H9 (cell line): ENCODE results near the gene MTMR3. TPM values are rescaled to one million over a fixed set of nuclear protein-coding genes. Genes with fewer than 3 reads are reported as not detected.

Experiments used
- DNase-seq: peaks from one replicate; pipeline ENCODE4 v3.0.0-alpha.2; 2017
- H2AFZ ChIP-seq: one replicate; pipeline ENCODE4 v1.6.1; 2013; ENCODE audit warnings: mild to moderate bottlenecking, low read length, control low read depth, moderate library complexity
- H2AK5ac ChIP-seq: 2 replicates; pipeline ENCODE4 v1.6.1; 2013; ENCODE audit warnings: low read length, control low read depth, mixed read lengths; ENCODE audit not compliant: insufficient read length
- H2BK120ac ChIP-seq: one replicate; pipeline ENCODE4 v1.6.1; 2013; ENCODE audit warnings: low read depth, mild to moderate bottlenecking, low read length, control low read depth, inconsistent platforms; ENCODE audit not compliant: poor library complexity, severe bottlenecking
- H2BK12ac ChIP-seq: 2 replicates; pipeline ENCODE4 v1.6.1; 2013; ENCODE audit warnings: low read length, control low read depth, mixed read lengths, low read depth; ENCODE audit not compliant: insufficient read length
- H2BK15ac ChIP-seq: 2 replicates; pipeline ENCODE4 v1.6.1; 2013; ENCODE audit warnings: low read depth, low read length, control low read depth
- H2BK20ac ChIP-seq: one replicate; pipeline ENCODE4 v1.6.1; 2013; ENCODE audit warnings: low read depth, mild to moderate bottlenecking, low read length, control low read depth, inconsistent platforms; ENCODE audit not compliant: poor library complexity, severe bottlenecking
- H2BK5ac ChIP-seq: 2 replicates; pipeline ENCODE4 v1.6.1; 2013; ENCODE audit warnings: low read length, control low read depth, mixed read lengths; ENCODE audit not compliant: insufficient read length
- H3K14ac ChIP-seq: 2 replicates; pipeline ENCODE4 v1.6.1; 2013; ENCODE audit warnings: low read length, control low read depth; ENCODE audit not compliant: insufficient read depth
- H3K18ac ChIP-seq: 2 replicates; pipeline ENCODE4 v1.6.1; 2013; ENCODE audit warnings: low read depth, mild to moderate bottlenecking, mixed read lengths, low read length, control low read depth; ENCODE audit not compliant: insufficient read length
- H3K23ac ChIP-seq: 2 replicates; pipeline ENCODE4 v1.6.1; 2013; ENCODE audit warnings: low read length, control low read depth, mixed read lengths, low read depth; ENCODE audit not compliant: insufficient read length
- H3K23me2 ChIP-seq: 2 replicates; pipeline ENCODE4 v1.6.1; 2013; ENCODE audit warnings: low read depth, mild to moderate bottlenecking, mixed read lengths, low read length, control low read depth; ENCODE audit not compliant: insufficient read length, poor library complexity, severe bottlenecking
- H3K27ac ChIP-seq: 2 replicates; pipeline ENCODE4 v1.5.1; 2013; ENCODE audit warnings: low read length, control low read depth, mixed read lengths, low read depth; ENCODE audit not compliant: insufficient read length
- H3K27me3 ChIP-seq: 2 replicates; pipeline ENCODE4 v1.6.1; 2013; ENCODE audit warnings: low read length, control low read depth, inconsistent platforms; ENCODE audit not compliant: insufficient read depth
- H3K4ac ChIP-seq: 2 replicates; pipeline ENCODE4 v1.6.1; 2013; ENCODE audit warnings: low read depth, mild to moderate bottlenecking, control low read depth, inconsistent platforms, low read length, moderate library complexity
- H3K4me1 ChIP-seq: 2 replicates; pipeline ENCODE4 v1.6.1; 2013; ENCODE audit warnings: low read length, control low read depth, inconsistent platforms; ENCODE audit not compliant: insufficient read depth
- H3K4me2 ChIP-seq: 2 replicates; pipeline ENCODE4 v1.6.1; 2013; ENCODE audit warnings: low read length, control low read depth, mixed read lengths; ENCODE audit not compliant: insufficient read length, insufficient read depth
- H3K56ac ChIP-seq: 2 replicates; pipeline ENCODE4 v1.6.1; 2013; ENCODE audit warnings: low read depth, mild to moderate bottlenecking, mixed read lengths, low read length, control low read depth; ENCODE audit not compliant: insufficient read length
- H3K79me1 ChIP-seq: 2 replicates; pipeline ENCODE4 v1.6.1; 2013; ENCODE audit warnings: low read depth, mild to moderate bottlenecking, moderate library complexity, low read length, control low read depth, inconsistent platforms; ENCODE audit not compliant: insufficient read depth, poor library complexity, severe bottlenecking
- H3K79me2 ChIP-seq: 2 replicates; pipeline ENCODE4 v1.6.1; 2013; ENCODE audit warnings: low read length, control low read depth, inconsistent platforms; ENCODE audit not compliant: insufficient read depth
- H3K9ac ChIP-seq: 2 replicates; pipeline ENCODE4 v1.6.1; 2013; ENCODE audit warnings: low read length, control low read depth, mixed read lengths; ENCODE audit not compliant: insufficient read length; ENCODE audit errors: extremely low read depth
- H3K9me3 ChIP-seq: one replicate; pipeline ENCODE4 v1.6.1; 2013; ENCODE audit warnings: low read depth, low read length, inconsistent platforms; ENCODE audit not compliant: control insufficient read depth
- H3T11ph ChIP-seq: one replicate; pipeline ENCODE4 v1.6.1; 2013; ENCODE audit warnings: mild to moderate bottlenecking, low read length, control low read depth, inconsistent platforms
- H4K20me1 ChIP-seq: one replicate; pipeline ENCODE4 v1.6.1; 2013; ENCODE audit not compliant: control insufficient read depth, insufficient read length, insufficient read depth
- H4K5ac ChIP-seq: 2 replicates; pipeline ENCODE4 v1.6.1; 2013; ENCODE audit warnings: low read depth, mild to moderate bottlenecking, mixed read lengths, low read length, control low read depth; ENCODE audit not compliant: insufficient read length
- H4K8ac ChIP-seq: replicated peaks from 2 replicates; pipeline ENCODE4 v1.6.1; 2013; ENCODE audit warnings: low read length, control low read depth, mixed read lengths, low read depth; ENCODE audit not compliant: insufficient read length
- H4K91ac ChIP-seq: 2 replicates; pipeline ENCODE4 v1.6.1; 2013; ENCODE audit warnings: low read depth, mild to moderate bottlenecking, moderate library complexity, mixed read lengths, low read length, control low read depth; ENCODE audit not compliant: insufficient read length
- H3K27ac Mint-ChIP-seq, 3 experiments: 2 replicates in 2 of 3; 3 replicates in 1 of 3; pipeline ENCODE4 v1.8.0; 2020 to 2021; ENCODE audit warnings: mixed read lengths in 3 of 3, mild to moderate bottlenecking in 1 of 3, moderate library complexity in 1 of 3
- H3K27me3 Mint-ChIP-seq: 2 replicates; pipeline ENCODE4 v1.8.0; 2021; ENCODE audit warnings: low read depth, mild to moderate bottlenecking, moderate library complexity, mixed read lengths
- H3K36me3 Mint-ChIP-seq, 3 experiments: 2 replicates in 2 of 3; 3 replicates in 1 of 3; pipeline ENCODE4 v1.8.0; 2020 to 2021; ENCODE audit warnings: low read depth in 3 of 3, mixed read lengths in 3 of 3; ENCODE audit not compliant: insufficient read depth in 1 of 3
- H3K4me1 Mint-ChIP-seq, 2 experiments: 2 replicates each; pipeline ENCODE4 v1.8.0; 2020; ENCODE audit warnings: mixed read lengths in 2 of 2
- H3K4me3 Mint-ChIP-seq, 2 experiments: 2 replicates in 1 of 2; 3 replicates in 1 of 2; pipeline ENCODE4 v1.8.0; 2020 to 2021; ENCODE audit warnings: mild to moderate bottlenecking in 2 of 2, mixed read lengths in 2 of 2, moderate library complexity in 1 of 2
- H3K9me3 Mint-ChIP-seq, 2 experiments: 2 replicates in 1 of 2; 3 replicates in 1 of 2; pipeline ENCODE4 v1.8.0; 2020; ENCODE audit warnings: mild to moderate bottlenecking in 2 of 2, mixed read lengths in 2 of 2, moderate library complexity in 1 of 2
- CTCF ChIP-seq: fragments of 200-600 bp; sonication (generic); conservative IDR thresholded peaks from 3 replicates; pipeline ENCODE4 v1.8.0; 2021; ENCODE audit warnings: antibody characterized with exemption, mild to moderate bottlenecking
- WGBS: extraction: QIAGEN DNeasy Blood & Tissue Kit; methylation state at CpG from one replicate; pipeline ENCODE4 v1.1.7; 2013; ENCODE audit warnings: missing lambda C conversion rate, low lambda C conversion rate, mixed read lengths; ENCODE audit not compliant: insufficient read length; ENCODE audit errors: extremely low coverage; 5-methylcytosine and 5-hydroxymethylcytosine counted together
- total RNA-seq: library from RNA; stranded (reverse); gene quantifications from 2 replicates; pipeline ENCODE4 v1.2.1, GENCODE V29; 2021

Gene MTMR3
- total RNA-seq, 1 experiment from 2014 or later, result 19.8 TPM

DNA sequence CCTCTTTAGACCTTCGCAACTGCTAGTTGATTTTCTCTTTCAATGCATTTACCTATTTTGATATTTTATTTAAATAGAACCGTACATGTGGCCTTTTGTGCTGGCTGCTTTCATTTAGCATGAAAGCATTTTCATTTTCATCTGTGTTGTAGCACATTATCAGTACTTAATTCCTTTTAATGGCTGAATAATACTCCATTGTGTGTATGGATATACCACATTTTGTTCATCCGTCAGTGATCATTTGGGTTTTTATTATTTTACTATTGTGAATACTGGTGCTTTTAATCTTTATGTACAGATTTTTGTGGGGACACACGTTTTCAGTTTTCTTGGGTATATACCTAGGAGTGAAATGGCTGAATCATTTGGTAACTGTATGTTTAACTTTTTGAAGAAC lies 43.1 kb downstream of the MTMR3 start:
- Histone ChIP-seq H3T11ph (no peak overlapping the region), H2AFZ (no peak overlapping the region), H3K14ac (no peak overlapping the region), H2AK5ac (no peak overlapping the region), H2BK120ac (no peak overlapping the region), H3K9ac (no peak overlapping the region), H4K91ac (no peak overlapping the region), H4K5ac (no peak overlapping the region), H4K8ac (no peak overlapping the region), H3K23ac (no peak overlapping the region), H3K4me1 (no peaks in the 10 kb centered on the region), H2BK20ac (no peak overlapping the region), H4K20me1 (no peaks in the 10 kb centered on the region), H3K4me2 (no peak overlapping the region), H2BK12ac (no peak overlapping the region), H2BK15ac (no peak overlapping the region), H3K9me3 (no peaks in the 10 kb centered on the region), H3K18ac (no peak overlapping the region), H3K27ac (no peak overlapping the region), H3K56ac (no peak overlapping the region), H3K27me3 (no peaks in the 10 kb centered on the region), H3K79me2 (peaks cover 2% of the 10 kb centered on the region; the same call in 1 of the 2 replicates), H3K79me1 (peaks cover 6% of the 10 kb centered on the region), H3K23me2 (no peaks in the 10 kb centered on the region), H3K4ac (no peak overlapping the region), H2BK5ac (no peak overlapping the region)
- H3K27ac Mint-ChIP-seq, result no peak overlapping the region
- peaks cover 1 to 23% (median 6%) of the 10 kb centered on the region in 3 experiments; a peak in 6 of 7 replicates for H3K36me3 Mint-ChIP-seq
- H3K4me1 Mint-ChIP-seq, result peaks cover 12 to 20% of the 10 kb centered on the region in 2 experiments
- TF ChIP-seq CTCF, result no peak
- H3K27me3 Mint-ChIP-seq, result no peaks in the 10 kb centered on the region
- peaks cover 8 to 10% of the 10 kb centered on the region in 2 experiments; a peak in 4 of 5 replicates for H3K9me3 Mint-ChIP-seq
- no peak overlapping the region for H3K4me3 Mint-ChIP-seq
- WGBS, result no CpG with 5 or more reads among the region's 4 CpGs
- DNase-seq, result no peak
